ENCODE data around the gene PROX1. TPM values are rescaled to one million over a fixed set of nuclear protein-coding genes. Genes with fewer than 3 reads are reported as not detected.

Gene PROX1
- polyA plus RNA-seq, 1 experiment: 0.07 TPM

- ChIA-PET POLR2A (no interaction called here), CTCF (interaction anchor here (0.7 kb wide), 1 partner anchor 17 kb away, joined by 3 read pairs; no protein-coding TSS in a partner anchor)
- Histone ChIP-seq H3K27ac (ENCODE audit: low read depth, low read length) (no peak overlapping the region), H3K27me3 (ENCODE audit: control insufficient read depth, insufficient read depth, low read length) (no peaks in the 10 kb centered on the region), H3K4me3 (ENCODE audit: low read depth, low read length) (no peak overlapping the region), H3K9me3 (ENCODE audit: control insufficient read depth, insufficient read depth, low read length) (no peaks in the 10 kb centered on the region)
- DNase-seq (ENCODE audit: low read depth, low spot score): no peak
- TF ChIP-seq CTCF (IDR thresholded peaks at IDR 0.05; ENCODE audit: low read depth, low read length): no peak
Measured at GRCh38 chr1:213969958-213970555, 17.7 kb upstream of the PROX1 start.

- Histone ChIP-seq H3K27ac (ENCODE audit: low read depth, low read length) (no peak overlapping the region), H3K27me3 (ENCODE audit: control insufficient read depth, insufficient read depth, low read length) (no peaks in the 10 kb centered on the region), H3K9me3 (ENCODE audit: control insufficient read depth, insufficient read depth, low read length) (no peaks in the 10 kb centered on the region), H3K4me3 (ENCODE audit: low read depth, low read length) (no peak overlapping the region)
- POLR2A ChIA-PET: no interaction called here
- TF ChIP-seq CTCF (IDR thresholded peaks at IDR 0.05; ENCODE audit: low read depth, low read length): no peak
- CTCF ChIA-PET: no interaction called here
- DNase-seq (ENCODE audit: low read depth, low spot score): no peak
Measured at GRCh38 chr1:213972141-213972540, 15.6 kb upstream of the PROX1 start.

GRCh38 chr1:213973129-213973528 lies 14.6 kb upstream of the PROX1 start:
- TF ChIP-seq CTCF (IDR thresholded peaks at IDR 0.05; ENCODE audit: low read depth, low read length): no peak
- CTCF ChIA-PET: no interaction called here
- DNase-seq (ENCODE audit: low read depth, low spot score): no peak

GRCh38 chr1:213976665-213977485 lies 10.9 kb upstream of the PROX1 start:
- ChIA-PET CTCF (no interaction called here), POLR2A (no interaction called here)
- TF ChIP-seq CTCF (IDR thresholded peaks at IDR 0.05; ENCODE audit: low read depth, low read length): no peak
- H3K27me3 ChIP-seq (ENCODE audit: control insufficient read depth, insufficient read depth, low read length): peaks cover 33% of the 10 kb centered on the region
- H3K9me3 ChIP-seq (ENCODE audit: control insufficient read depth, insufficient read depth, low read length): peaks cover 3% of the 10 kb centered on the region; the same call in 1 of the 2 replicates
- no peak for DNase-seq (ENCODE audit: low read depth, low spot score)
- no peak overlapping the region for H3K4me3 ChIP-seq (ENCODE audit: low read depth, low read length)
- H3K27ac ChIP-seq (ENCODE audit: low read depth, low read length): no peak overlapping the region

More at GRCh38 chr1:213973129-213973528, 14.6 kb upstream of the PROX1 start:
- no peak overlapping the region for H3K27ac ChIP-seq (ENCODE audit: low read depth, low read length)
- no peak overlapping the region for H3K4me3 ChIP-seq (ENCODE audit: low read depth, low read length)
- H3K27me3 ChIP-seq (ENCODE audit: control insufficient read depth, insufficient read depth, low read length): peaks cover 5% of the 10 kb centered on the region
- no peaks in the 10 kb centered on the region for H3K9me3 ChIP-seq (ENCODE audit: control insufficient read depth, insufficient read depth, low read length)
- POLR2A ChIA-PET: no interaction called here

GRCh38 chr1:213977486-213977842 lies 10.3 kb upstream of the PROX1 start:
- no peak for DNase-seq (ENCODE audit: low read depth, low spot score)
- no peak for TF ChIP-seq CTCF (IDR thresholded peaks at IDR 0.05; ENCODE audit: low read depth, low read length)
- Histone ChIP-seq H3K9me3 (ENCODE audit: control insufficient read depth, insufficient read depth, low read length) (peaks cover 3% of the 10 kb centered on the region; the same call in 1 of the 2 replicates), H3K27me3 (ENCODE audit: control insufficient read depth, insufficient read depth, low read length) (peaks cover 35% of the 10 kb centered on the region), H3K27ac (ENCODE audit: low read depth, low read length) (no peak overlapping the region), H3K4me3 (ENCODE audit: low read depth, low read length) (no peak overlapping the region)
- ChIA-PET CTCF (interaction anchor here (0.9 kb wide), 1 partner anchor 10 kb away, joined by 3 read pairs; the partner anchor contains the start of gene PROX1), POLR2A (no interaction called here)

All from AG04450 (cell line).